SK-N-MC (cell line): ENCODE results near the gene INTS4.

Experiments
- FOXP2 ChIP-seq: optimal IDR thresholded peaks from 2 replicates; pipeline ENCODE3; 2011; ENCODE audit warnings: mild to moderate bottlenecking, moderate library complexity; ENCODE audit not compliant: insufficient read depth; ENCODE audit errors: extremely low read length, control extremely low read depth
- POLR2AphosphoS5 ChIP-seq: IDR thresholded peaks from 2 replicates; pipeline ENCODE4 v1.6.1; 2012; ENCODE audit warnings: mild to moderate bottlenecking, low read depth, low read length, borderline replicate concordance

DNA sequence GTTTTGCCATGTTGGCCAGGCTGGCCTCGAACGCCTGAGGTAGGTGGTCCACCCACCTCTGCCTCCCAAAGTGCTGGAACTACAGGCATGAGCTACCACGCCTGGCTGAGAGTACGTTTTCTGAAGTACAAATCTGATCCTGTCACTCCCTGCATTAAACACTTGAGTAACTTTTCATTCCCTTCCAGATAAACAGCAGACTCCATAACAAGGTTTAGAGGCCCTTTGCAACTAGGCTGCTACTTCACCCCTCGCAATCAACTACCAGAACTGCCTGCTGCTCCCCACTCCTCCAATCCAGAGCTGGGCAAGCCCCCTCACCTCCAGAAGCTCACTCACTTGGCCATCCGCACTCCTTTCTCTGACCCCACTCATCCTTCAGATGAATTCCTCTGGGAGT lies 27.1 kb upstream of the INTS4 start:
- TF ChIP-seq FOXP2 (no peak), POLR2AphosphoS5 (no peak)
